HG02973 (cell line): ENCODE results near the gene NTRK2.

Source experiments
- ATAC-seq: cut with Tn5 transposase; IDR thresholded peaks from one replicate; pipeline ENCODE4 v1.9.1; 2021; ENCODE audit warnings: moderate library complexity; ENCODE audit not compliant: unreplicated experiment

Gene NTRK2

GRCh38 chr9:84778570-84778969, 109.0 kb downstream of the NTRK2 start:
- no peak for ATAC-seq

GRCh38 chr9:84779883-84780282, 110.4 kb downstream of the NTRK2 start:
- no peak for ATAC-seq

- no peak for ATAC-seq
Measured at GRCh38 chr9:84780385-84780784, 110.9 kb downstream of the NTRK2 start.

GRCh38 chr9:84781458-84781857, 111.9 kb downstream of the NTRK2 start:
- no peak for ATAC-seq

- ATAC-seq, result no peak
Measured at GRCh38 chr9:84781931-84782866, 112.7 kb downstream of the NTRK2 start.

- no peak for ATAC-seq
Measured at GRCh38 chr9:84785792-84786547, 116.4 kb downstream of the NTRK2 start.

GRCh38 chr9:84788803-84789462, 119.4 kb downstream of the NTRK2 start:
- no peak for ATAC-seq

- no peak for ATAC-seq
Measured at GRCh38 chr9:84789463-84789830, 119.9 kb downstream of the NTRK2 start.

- ATAC-seq, result no peak
Measured at GRCh38 chr9:84791643-84792042, 122.1 kb downstream of the NTRK2 start.

GRCh38 chr9:84793251-84793650, 123.7 kb downstream of the NTRK2 start:
- ATAC-seq, result no peak

- no peak for ATAC-seq
Measured at GRCh38 chr9:84794981-84795637, 125.6 kb downstream of the NTRK2 start.

- ATAC-seq, result no peak
Measured at GRCh38 chr9:84796404-84796803, 126.9 kb downstream of the NTRK2 start.

- ATAC-seq, result no peak
Measured at GRCh38 chr9:84799251-84799650, 129.7 kb downstream of the NTRK2 start.

- ATAC-seq, result no peak
Measured at GRCh38 chr9:84804951-84805694, 135.6 kb downstream of the NTRK2 start.

- no peak for ATAC-seq
Measured at GRCh38 chr9:84807431-84807830, 137.9 kb downstream of the NTRK2 start.

GRCh38 chr9:84807870-84808390, 138.4 kb downstream of the NTRK2 start:
- no peak for ATAC-seq

GRCh38 chr9:84808416-84808815, 138.9 kb downstream of the NTRK2 start:
- ATAC-seq, result no peak

GRCh38 chr9:84811072-84811750, 141.7 kb downstream of the NTRK2 start:
- no peak for ATAC-seq

- no peak for ATAC-seq
Measured at GRCh38 chr9:84811751-84812074, 142.2 kb downstream of the NTRK2 start.

- no peak for ATAC-seq
Measured at GRCh38 chr9:84812355-84812754, 142.8 kb downstream of the NTRK2 start.
